SH-SY5Y (cell line): ENCODE data around the gene SCARF1.

Experiments
- GATA2 ChIP-seq: IDR thresholded peaks from 2 replicates; pipeline ENCODE4 v1.6.1; 2011; ENCODE audit warnings: mild to moderate bottlenecking, low read depth, low read length
- GATA3 ChIP-seq: IDR thresholded peaks from 2 replicates; pipeline ENCODE4 v1.6.1; 2011; ENCODE audit warnings: low read depth, mild to moderate bottlenecking, low read length, moderate library complexity

DNA sequence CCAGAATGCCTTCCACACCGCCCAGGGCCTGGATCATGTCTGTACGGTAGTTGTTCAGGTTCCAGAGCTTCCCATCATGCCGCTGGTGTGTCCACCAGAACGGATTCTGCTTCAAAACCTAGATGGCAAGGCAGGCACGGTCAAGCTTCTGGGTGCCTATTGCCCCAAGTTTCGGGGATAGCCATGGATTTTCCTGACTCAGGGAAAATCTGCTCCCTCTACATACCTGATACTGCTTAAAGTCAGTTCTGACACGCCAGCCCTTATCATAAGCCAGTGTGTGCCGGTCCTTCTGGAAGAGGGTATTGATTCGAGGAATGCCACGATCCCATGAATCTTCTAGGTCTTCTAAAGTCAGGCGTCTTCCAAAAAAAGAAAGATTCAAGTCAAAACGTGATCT is 15.5 kb upstream of the SCARF1 start:
- TF ChIP-seq GATA2: no peak
- no peak for TF ChIP-seq GATA3
